Adrenal gland (tissue), 19 donors: Measurements from ENCODE around the gene RFPL4A. TPM values are rescaled to one million over a fixed set of nuclear protein-coding genes. Genes with fewer than 3 reads are reported as not detected.
"Not testable (repeated sequence)": the region's sequence is repeated elsewhere in the genome, so short reads cannot be mapped to it uniquely, and the experiment has no call there.

ENCODE experiments used
- DNase-seq, 7 donors: peaks; one replicate each; pipeline ENCODE4 v3.0.0-alpha.2; 2019 to 2020
- H3K27ac ChIP-seq, 5 donors: fragments of 200-600 bp; sonication (generic) in 4 of 5; 1 replicate in 3 of 5; 2 replicates in 2 of 5; pipeline versions ENCODE4 v1.5.1 to v1.8.0; 2016 to 2020; ENCODE audit warnings: mild to moderate bottlenecking in 1 of 5
- H3K27me3 ChIP-seq: fragments of 200-600 bp; 2 replicates; pipeline ENCODE4 v1.8.0; 2021
- H3K36me3 ChIP-seq, 2 donors: fragments of 200-600 bp; replicated peaks in 1 of 2; 1 replicate in 1 of 2; 2 replicates in 1 of 2; pipeline versions ENCODE4 v1.5.1 to v1.8.0; 2018 to 2022
- H3K4me1 ChIP-seq, 2 donors: fragments of 200-600 bp; replicated peaks in 1 of 2; 1 replicate in 1 of 2; 2 replicates in 1 of 2; pipeline versions ENCODE4 v1.5.1 to v1.8.0; 2018 to 2021
- H3K4me3 ChIP-seq, 4 donors: fragments of 200-600 bp; sonication (generic) in 3 of 4; one replicate each; pipeline ENCODE4 v1.5.1; 2016 to 2018
- H3K9me3 ChIP-seq, 3 donors: fragments of 200-600 bp; sonication (generic) in 1 of 3; replicated peaks in 1 of 3; 1 replicate in 2 of 3; 2 replicates in 1 of 3; pipeline versions ENCODE4 v1.5.1 to v1.8.0; 2016 to 2021
- POLR2A ChIP-seq, 2 donors: fragments of 450-650 bp; IDR thresholded peaks; one replicate each; pipeline ENCODE4 v1.6.1; 2017; ENCODE audit warnings: antibody characterized with exemption in 2 of 2, mild to moderate bottlenecking in 2 of 2, moderate library complexity in 1 of 2
- WGBS, 4 donors: extraction: QIAGEN DNeasy Blood & Tissue Kit in 2 of 4; methylation state at CpG; one replicate each; pipeline versions ENCODE4 v1.1.5 to v1.1.7; 2013 to 2017; 5-methylcytosine and 5-hydroxymethylcytosine counted together
- intact Hi-C, 2 donors: fragments of 100-400 bp; cut with DNase I; formaldehyde crosslinking; loops; one replicate each; pipeline versions ENCODE4 v1.14.1 to v1.15.0; 2022 to 2023
- long read RNA-seq, 10 donors: library from polyadenylated mRNA in 3 of 10; unstranded in 2 of 10; stranded (forward) in 1 of 10; transcript quantifications; one replicate each; pipeline ENCODE4 v2.0.0 and lab custom pipeline, GENCODE V29; 2021 to 2026
- polyA plus RNA-seq, 3 donors: library from polyadenylated mRNA; stranded (reverse); fragments of 200-250 nt in 2 of 3; fragments of 350-450 nt in 1 of 3; fragmentation: Illumina TruSeq in 1 of 3; extraction: RNeasy Lipid Tissue Mini Kit (QIAGEN cat#74804) in 1 of 3; gene quantifications; one replicate each; pipeline ENCODE4 v1.2.3, GENCODE V29; 2013 to 2014
- total RNA-seq, 9 donors: library from RNA; depleted of rRNA in 4 of 9; stranded (reverse); fragments of >200 nt in 4 of 9; fragments of 120-200 nt in 1 of 9; fragmentation: NEBNext Ultra II Directional in 1 of 9; extraction: Animal tissue kit (Norgen Biotek cat#: 25700) in 1 of 9; gene quantifications; one replicate each; pipeline versions ENCODE4 v1.1.0 to v1.2.4, GENCODE V29; 2013 to 2023
- TF ChIP-seq, protein P1 (sequence below), 6 experiments: fragments of 450-650 bp in 4 of 6; fragments of 200-600 bp in 2 of 6; sonication (generic) in 1 of 6; IDR thresholded peaks; 1 replicate in 5 of 6; 2 replicates in 1 of 6; pipeline versions ENCODE4 v1.5.1 to v1.8.0; 2016 to 2021; ENCODE audit warnings: antibody characterized with exemption in 6 of 6, mild to moderate bottlenecking in 2 of 6, moderate library complexity in 1 of 6
- donor health status: healthy with polysubstance abuse.
- donor health status: Bipolar disorder and iron deficiency.
- donor health status: DM: yes; HTN: yes; CAD: no.
- donor health status: DM: no; HTN: no; CAD: no.
- donor health status: DM: no; HTN: no; CAD: no.
- donor health status: DM: yes; HTN: yes; CAD: no.

The RFPL4A gene
- total RNA-seq (under 1 TPM in 1 of 9 donors, not detected in 8; 0.28 TPM), polyA plus RNA-seq (not detected)
- long read RNA-seq, donor 1, result 0 reads
- long read RNA-seq, donor 2, result 0 reads
- long read RNA-seq, donor 3, result 0 reads
- long read RNA-seq, donor 4, result 0 reads
- long read RNA-seq, donor 5, result 0 reads
- long read RNA-seq, donor 6, result 0 reads
- long read RNA-seq, donor 7, result 0 reads
- long read RNA-seq, donor 8, result 0 reads
- long read RNA-seq, donor 9, result 0 reads
- long read RNA-seq, donor 10, result 0 reads

DNA sequence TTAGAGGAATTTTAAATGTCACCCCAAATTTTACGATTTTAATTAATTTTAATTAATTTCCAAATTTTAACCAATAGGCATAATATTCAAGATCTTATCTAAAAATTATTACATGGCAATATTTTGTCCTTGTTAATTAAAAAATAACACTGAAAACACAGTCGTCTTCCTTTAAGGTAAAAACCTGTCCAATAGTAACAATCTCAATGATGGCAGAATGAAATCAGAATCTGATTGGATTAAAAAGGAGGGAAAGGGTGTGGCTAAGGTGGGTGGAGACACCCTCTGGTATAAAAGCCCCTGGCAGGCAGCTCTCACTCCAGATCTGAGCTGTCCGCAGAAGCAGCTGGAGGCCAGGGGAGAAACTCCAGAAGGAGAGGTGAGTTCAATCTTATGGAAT lies at the start of gene RFPL4A:
TSS of gene RFPL4A (plus strand) at position 301 of the 400 bp plus-strand sequence. CDS start 2,704 bp downstream, outside the sequence.
- H3K36me3 ChIP-seq, H3K4me1 ChIP-seq, intact Hi-C loops, H3K9me3 ChIP-seq, H3K4me3 ChIP-seq, DNase-seq, H3K27ac ChIP-seq, H3K27me3 ChIP-seq: not testable (repeated sequence)
- 70 to 79% (median 75%) methylated on average over 2 to 3 of the region's 3 CpGs for WGBS, 4 donors

DNA sequence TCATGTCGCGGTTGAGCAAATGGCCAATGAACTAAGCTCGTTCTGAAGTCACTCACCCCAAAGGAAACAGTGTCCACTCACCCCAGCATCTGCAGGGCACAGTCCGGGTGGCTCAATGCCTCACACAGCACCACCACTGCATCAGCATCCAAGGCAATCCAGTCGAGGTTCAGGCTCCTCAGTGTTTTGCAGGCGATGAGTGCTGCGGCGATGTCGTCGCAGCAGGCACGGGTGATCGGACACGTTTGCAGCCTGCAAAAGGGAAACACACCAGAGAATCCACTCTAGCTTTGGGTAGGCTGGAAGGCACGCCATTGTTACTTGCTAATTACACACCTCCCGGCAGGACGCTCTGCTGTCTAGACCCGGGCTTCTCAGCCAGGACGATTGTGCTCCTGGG lies 47.2 kb upstream of the RFPL4A start:
- Histone ChIP-seq H3K36me3 (no peaks in the 10 kb centered on the region), H3K9me3 (no peaks in the 10 kb centered on the region), H3K4me3 (no peak overlapping the region), H3K27ac (no peak overlapping the region), H3K4me1 (no peaks in the 10 kb centered on the region), H3K27me3 (peaks cover 5% of the 10 kb centered on the region)
- no peak for TF ChIP-seq POLR2A (IDR thresholded peaks at IDR 0.05)
- TF ChIP-seq, protein P1, sequence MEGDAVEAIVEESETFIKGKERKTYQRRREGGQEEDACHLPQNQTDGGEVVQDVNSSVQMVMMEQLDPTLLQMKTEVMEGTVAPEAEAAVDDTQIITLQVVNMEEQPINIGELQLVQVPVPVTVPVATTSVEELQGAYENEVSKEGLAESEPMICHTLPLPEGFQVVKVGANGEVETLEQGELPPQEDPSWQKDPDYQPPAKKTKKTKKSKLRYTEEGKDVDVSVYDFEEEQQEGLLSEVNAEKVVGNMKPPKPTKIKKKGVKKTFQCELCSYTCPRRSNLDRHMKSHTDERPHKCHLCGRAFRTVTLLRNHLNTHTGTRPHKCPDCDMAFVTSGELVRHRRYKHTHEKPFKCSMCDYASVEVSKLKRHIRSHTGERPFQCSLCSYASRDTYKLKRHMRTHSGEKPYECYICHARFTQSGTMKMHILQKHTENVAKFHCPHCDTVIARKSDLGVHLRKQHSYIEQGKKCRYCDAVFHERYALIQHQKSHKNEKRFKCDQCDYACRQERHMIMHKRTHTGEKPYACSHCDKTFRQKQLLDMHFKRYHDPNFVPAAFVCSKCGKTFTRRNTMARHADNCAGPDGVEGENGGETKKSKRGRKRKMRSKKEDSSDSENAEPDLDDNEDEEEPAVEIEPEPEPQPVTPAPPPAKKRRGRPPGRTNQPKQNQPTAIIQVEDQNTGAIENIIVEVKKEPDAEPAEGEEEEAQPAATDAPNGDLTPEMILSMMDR (IDR thresholded peaks at IDR 0.05), result no peak
- intact Hi-C loops, result no loop called here
- WGBS, 4 donors, result 69 to 72% (median 71%) methylated on average over 18 of the region's 18 CpGs
- DNase-seq, result peak in 1 of 7 donors; percentile 47

DNA sequence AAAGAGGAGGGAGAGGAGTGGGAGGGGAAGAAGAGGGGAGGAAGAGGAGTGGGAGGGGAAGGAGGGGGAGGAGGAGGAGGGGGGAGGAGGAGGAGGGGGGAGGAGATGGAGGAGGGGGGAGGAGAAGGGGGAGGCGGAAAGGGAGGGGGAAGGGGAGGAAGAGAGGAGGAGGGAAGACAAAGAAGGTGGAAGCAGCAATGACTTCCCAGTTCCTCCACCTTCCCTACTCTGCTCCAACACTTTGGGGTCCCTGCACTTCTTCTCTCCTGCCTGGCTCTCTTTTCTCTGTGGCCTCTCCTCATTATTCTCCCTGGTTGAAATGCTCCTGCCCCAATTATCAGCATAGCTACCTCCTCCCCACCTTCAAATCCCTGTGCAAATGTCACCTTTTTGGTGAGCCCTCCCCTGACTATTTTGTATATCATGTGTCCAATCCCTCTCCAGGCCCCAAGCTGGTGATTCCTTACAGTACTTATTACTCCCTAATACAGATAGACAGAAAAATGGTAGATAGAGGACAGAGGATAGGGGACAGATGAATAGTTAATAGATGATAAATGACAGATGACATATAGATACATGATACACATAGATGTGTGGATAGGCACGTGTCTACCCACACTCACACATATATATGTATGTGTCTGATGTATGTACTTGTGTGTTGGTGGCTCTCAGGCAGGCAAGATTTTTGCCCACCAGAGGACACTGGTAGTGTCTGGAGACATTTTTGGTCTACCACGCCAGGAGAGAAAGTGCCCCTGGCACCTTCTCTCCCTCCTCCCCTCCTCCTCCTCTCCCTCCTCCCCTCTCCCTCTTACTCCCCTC lies 45.9 kb upstream of the RFPL4A start:
- TF ChIP-seq, protein P1 (IDR thresholded peaks at IDR 0.05), result no peak
- TF ChIP-seq POLR2A (IDR thresholded peaks at IDR 0.05), result no peak
- 52 to 82% (median 71%) methylated on average over 2 of the region's 3 CpGs for WGBS, 4 donors
- Histone ChIP-seq H3K4me3 (no peak overlapping the region), H3K27ac (no peak overlapping the region), H3K36me3 (no peaks in the 10 kb centered on the region), H3K27me3 (peaks cover 5% of the 10 kb centered on the region), H3K4me1 (no peaks in the 10 kb centered on the region), H3K9me3 (no peaks in the 10 kb centered on the region)
- intact Hi-C loops, result no loop called here
- DNase-seq, result no peak

DNA sequence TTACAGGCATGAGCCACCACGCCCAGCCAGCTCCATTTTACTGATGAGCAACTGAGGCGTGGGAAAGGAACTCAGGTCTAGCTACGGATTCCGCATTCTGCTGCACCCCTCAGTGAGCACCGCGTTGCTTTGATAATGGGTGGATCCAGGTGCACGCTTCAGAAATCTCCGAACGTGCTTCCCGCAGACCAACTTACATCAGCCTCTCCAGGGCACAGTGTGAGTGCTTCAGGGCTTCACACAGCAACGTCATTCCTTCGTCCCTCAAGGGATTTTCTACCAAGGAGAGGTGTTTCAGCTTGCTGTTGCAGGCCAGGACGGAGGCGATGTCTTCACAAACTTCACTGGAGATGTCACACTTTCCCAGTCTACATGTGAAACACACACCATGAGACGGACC lies 42.4 kb upstream of the RFPL4A start:
- H3K9me3 ChIP-seq, result no peaks in the 10 kb centered on the region
- intact Hi-C loops, result no loop called here
- H3K4me3 ChIP-seq, result no peak overlapping the region
- no peak overlapping the region for H3K27ac ChIP-seq
- peaks cover 15% of the 10 kb centered on the region for H3K27me3 ChIP-seq
- H3K36me3 ChIP-seq, result no peaks in the 10 kb centered on the region
- TF ChIP-seq, protein P1 (IDR thresholded peaks at IDR 0.05), result no peak
- TF ChIP-seq POLR2A (IDR thresholded peaks at IDR 0.05), result no peak
- no peak for DNase-seq
- 78 to 91% (median 83%) methylated on average over 6 to 15 of the region's 15 CpGs for WGBS, 4 donors
- H3K4me1 ChIP-seq, result no peaks in the 10 kb centered on the region
